Measurements from ENCODE around the gene CAVIN2.

The CAVIN2 gene

DNA sequence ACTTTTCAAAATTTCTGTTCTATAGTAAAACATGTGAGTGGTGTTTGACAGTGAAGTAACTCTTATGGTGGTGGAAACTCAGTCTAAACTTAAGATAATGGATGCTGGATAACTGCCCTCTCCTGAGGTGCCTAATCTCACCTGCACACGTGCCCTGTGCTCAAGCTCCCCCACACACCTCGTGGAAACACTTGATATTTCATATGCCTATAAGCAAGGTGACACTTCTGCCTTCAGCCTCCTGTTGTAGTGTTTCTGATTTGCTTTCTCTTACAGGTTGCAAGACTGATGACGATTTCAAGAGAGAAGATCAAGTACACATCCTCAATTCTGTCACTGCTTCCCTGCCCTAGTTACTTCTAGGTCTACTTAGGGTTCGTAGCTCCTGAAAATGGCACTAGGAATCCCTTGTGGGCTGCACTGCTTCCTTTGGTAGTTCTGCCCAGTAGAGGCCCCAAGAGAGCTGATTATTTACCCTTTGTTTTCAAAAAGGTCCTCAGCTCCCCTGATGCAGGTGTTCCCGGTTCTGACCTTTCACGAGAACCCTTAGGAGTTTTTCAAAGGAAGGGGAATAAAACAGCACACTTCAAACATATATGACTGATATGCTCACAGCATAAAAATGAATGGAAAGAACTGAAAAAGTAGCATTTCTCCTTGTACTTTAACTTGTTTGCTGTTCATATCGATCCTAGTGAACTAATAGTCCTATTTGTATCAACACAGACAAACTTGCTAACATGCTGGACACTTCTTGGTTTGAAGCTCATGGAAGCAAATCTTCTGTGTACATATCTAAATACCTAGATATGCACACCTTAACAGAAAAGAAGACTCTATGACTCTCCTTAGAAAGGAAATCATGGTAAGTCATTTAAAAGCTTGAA lies 6.7 kb downstream of the CAVIN2 start:
- no peak for DNase-seq

GRCh38 chr2:191838526-191838925 lies 8.4 kb downstream of the CAVIN2 start:
- no peak for DNase-seq

- no peak for DNase-seq
Observed at GRCh38 chr2:191836853-191837769, 9.8 kb downstream of the CAVIN2 start.

DNA sequence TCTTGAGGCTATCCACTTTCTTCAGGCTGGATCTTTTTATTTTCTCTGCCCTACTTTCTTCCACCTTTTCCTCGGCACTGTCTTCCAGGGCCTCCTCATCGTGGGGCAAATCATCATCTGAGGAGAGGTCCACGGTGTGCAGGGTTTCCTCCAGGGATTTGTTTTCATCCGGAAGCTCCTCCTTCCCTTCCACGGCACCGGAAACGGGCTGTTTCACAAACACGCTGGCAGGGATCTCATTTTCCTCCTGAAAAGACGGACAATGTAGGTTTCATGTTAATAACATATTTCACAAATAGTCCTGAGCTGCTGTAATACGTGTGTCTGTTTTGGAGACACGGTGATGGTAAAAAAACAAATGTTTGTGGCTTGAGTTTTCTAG lies 10.4 kb downstream of the CAVIN2 start:
- DNase-seq: no peak

DNA sequence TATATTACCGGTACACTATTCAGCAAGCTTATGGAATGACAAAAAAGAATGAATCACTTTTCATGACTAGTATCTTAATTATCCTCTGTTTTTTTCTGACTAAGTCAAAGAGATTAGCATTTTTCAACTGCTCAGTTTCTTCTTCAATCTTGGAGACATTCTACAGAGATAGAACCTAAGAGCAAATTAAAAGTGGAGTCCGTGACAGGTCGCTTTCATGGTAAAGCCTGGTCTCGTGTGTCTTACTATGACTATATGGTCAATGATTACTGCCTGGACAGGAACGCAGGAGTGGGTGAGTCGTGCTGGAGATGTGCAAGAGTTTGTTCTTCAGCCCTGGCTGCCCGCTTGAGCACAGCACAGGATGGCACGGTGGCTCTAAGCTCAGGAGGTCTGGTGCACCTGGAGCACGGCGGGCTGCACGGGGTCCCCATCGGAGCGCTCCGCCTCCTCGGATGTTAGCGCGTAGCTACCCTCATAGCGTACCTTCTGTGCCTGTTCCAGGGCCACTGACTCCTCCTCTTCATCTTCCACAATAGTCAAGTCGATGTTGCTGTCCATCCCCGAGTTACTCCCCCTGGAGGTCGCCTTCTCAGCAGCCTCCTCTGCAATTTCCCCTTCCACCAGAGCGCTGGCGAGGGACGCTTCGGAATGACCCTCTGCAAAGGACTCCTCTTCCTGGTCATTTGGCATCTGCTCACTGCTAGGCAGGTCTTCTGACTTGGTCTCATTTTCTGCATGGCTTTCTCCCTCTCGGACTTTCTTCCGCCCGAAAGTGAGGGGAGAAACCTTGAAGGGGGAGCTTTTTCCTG lies 11.1 kb downstream of the CAVIN2 start:
- DNase-seq: no peak

DNA sequence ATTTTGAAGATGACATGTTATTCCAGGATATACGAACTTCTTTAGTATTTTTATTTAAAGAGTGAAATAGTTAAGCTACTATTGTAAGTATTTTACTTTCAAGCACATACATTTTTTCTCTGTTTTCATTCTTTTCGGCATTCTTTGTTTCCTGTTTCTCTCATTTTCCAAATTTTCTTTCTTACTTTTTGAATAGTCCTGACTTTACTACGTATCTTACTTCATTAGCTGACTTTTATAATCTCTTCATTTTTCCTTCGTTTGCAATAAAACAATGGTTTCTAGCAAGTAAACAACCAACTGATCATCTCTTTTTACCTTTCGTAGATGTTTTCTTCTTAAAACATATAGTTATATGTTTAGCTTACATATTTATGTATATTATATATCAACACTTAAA lies 11.8 kb downstream of the CAVIN2 start:
- DNase-seq: no peak

- no peak for DNase-seq
Observed at GRCh38 chr2:191833356-191833755, 13.5 kb downstream of the CAVIN2 start.

GRCh38 chr2:191832668-191833067 lies 14.2 kb downstream of the CAVIN2 start:
- DNase-seq: no peak

- no peak for DNase-seq
Observed at GRCh38 chr2:191831410-191831994, 15.4 kb downstream of the CAVIN2 start.

DNA sequence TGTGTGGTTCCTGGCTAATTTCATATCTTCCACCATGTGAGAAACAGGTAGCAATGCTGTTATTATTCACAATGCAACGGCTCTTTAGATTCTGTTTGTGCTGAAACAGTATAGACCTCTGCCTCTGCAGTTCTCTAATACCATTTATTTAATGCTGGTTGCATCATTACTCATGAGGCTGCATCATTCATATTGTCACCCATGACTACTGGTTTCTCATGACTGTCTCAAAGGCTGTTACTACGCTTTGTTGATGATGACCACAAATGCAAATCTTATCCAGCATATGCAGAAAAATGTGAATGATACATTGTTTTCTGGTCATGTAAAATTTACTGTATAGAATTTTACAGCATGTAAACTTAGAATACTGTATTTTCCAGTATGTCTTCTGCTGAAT lies 22.5 kb downstream of the CAVIN2 start:
- DNase-seq: no peak

- no peak for DNase-seq
Observed at GRCh38 chr2:191821078-191821477, 25.8 kb downstream of the CAVIN2 start.

DNA sequence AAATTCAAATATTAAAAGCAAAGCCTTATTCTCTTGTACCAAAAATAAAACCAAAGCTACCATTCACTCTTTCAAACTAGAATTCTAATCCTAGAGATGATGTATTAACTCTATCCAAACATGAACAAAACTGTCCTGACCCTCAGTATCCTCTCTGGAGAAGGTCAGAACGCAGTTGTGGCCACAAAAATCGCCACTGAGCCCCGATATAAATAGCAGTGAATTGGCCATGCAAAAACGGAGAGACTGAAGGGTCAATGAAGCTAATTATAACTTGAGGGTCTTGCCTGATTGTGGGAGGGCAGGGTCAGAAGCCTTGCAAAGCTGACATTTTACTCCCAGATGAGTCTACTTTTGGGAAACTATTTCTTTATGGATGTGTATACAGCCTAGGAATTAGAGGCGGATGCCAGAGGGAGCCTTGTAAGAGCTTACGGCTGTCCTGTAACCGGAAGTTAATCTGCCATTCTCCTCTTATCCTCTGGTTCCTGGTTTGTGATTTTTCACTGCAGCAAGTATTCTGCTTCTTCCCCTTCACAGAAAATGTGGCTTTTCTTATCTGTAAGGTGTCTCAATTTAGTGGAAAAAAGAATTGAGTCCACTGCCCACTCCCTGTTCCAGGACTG lies 28.1 kb downstream of the CAVIN2 start:
- no peak for DNase-seq

- DNase-seq: no peak
Observed at GRCh38 chr2:191818133-191818532, 28.8 kb downstream of the CAVIN2 start.

DNA sequence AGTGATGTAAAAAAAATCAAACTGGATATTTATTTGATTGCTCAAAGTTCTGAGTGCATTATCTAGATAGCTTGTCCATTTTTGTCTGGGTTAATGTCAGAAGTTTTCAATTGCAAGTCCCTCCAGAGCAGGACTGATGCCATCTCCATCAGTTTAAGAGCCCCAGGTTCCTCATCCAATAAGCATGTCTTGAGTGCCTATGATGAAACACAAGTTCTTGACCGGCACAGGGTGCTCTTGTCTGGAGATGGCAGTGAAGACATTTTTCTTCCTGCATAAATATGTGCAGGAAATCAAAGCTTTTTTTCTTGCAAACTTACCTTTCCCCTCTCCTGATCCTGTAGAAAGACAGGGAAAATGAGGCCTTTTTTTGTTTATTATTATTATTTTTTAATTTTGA lies 31.9 kb downstream of the CAVIN2 start:
- no peak for DNase-seq

DNA sequence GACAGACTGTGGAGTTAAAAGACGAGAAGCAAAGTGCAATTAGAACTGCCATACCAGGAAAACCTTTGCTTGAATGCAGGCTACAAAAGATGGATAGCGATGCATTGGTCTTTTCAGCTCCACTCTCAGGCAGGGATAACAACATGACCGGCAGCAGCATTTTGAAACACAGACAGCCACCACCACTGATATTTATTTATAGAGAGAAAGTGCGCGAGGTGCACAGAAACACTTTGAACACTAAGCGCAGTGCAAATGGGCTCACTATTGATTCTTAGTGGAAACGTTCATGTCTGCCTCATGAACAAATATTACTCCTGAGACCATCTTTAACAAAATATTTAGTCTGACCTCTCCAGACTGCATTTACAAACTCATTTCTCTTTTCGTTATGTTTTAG lies 32.9 kb downstream of the CAVIN2 start:
- DNase-seq: no peak

GRCh38 chr2:191811807-191812602 lies 34.9 kb downstream of the CAVIN2 start:
- peak in 41 of 51 donors; percentile 1 to 86 (median 45) for DNase-seq

- no peak for DNase-seq
Observed at GRCh38 chr2:191806396-191806795, 40.5 kb downstream of the CAVIN2 start.

- DNase-seq: no peak
Observed at GRCh38 chr2:191804766-191805165, 42.1 kb downstream of the CAVIN2 start.

- no peak for DNase-seq
Observed at GRCh38 chr2:191803007-191803406, 43.9 kb downstream of the CAVIN2 start.

DNA sequence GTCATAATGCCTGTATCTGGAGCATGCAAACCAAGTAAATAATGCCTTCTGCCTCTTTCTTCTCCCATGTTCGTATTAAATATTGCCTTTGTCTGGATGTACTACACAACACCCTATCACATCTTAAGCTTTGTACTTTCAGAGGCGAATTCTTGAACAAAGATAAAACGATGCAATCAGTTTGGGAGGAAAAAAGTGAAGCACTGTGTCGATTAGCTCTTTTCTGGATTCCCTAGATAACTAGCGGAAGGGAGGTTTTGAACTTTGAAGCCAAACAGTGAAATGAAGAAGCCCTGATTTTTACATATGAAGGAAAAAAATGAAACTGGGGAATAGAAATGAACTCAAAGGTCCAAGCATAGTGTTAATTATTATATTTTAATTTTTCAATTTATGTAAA lies 44.7 kb downstream of the CAVIN2 start:
- no peak for DNase-seq
